ENCODE data around the gene CPEB3. TPM values are rescaled to one million over a fixed set of nuclear protein-coding genes. Genes with fewer than 3 reads are reported as not detected.

The CPEB3 gene
- total RNA-seq, 1 donor from 2014 or later: 2.8 TPM

- Histone ChIP-seq H3K27me3 (no peaks in the 10 kb centered on the region), H3K4me1 (peaks cover 0 to 24% of the 10 kb centered on the region in 2 donors), H3K4me3 (no peak overlapping the region), H3K9me3 (no peaks in the 10 kb centered on the region), H3K36me3 (no peaks in the 10 kb centered on the region), H3K27ac (peak overlapping the region; percentile 44 to 51)
- intact Hi-C loops (cut with DNase I): no loop called here
- no peak for DNase-seq (ENCODE audit: low spot score in 2 of 2)
- no peak for TF ChIP-seq CTCF (IDR thresholded peaks at IDR 0.05)
These were observed 25.1 kb downstream of the CPEB3 start for GRCh38 chr10:92265687-92266258.

GRCh38 chr10:92264249-92264648 lies 26.6 kb downstream of the CPEB3 start:
- H3K27ac ChIP-seq: no peak overlapping the region
- no peak overlapping the region for H3K4me3 ChIP-seq
- no peak for DNase-seq (ENCODE audit: low spot score in 2 of 2)
- no peaks in the 10 kb centered on the region for H3K36me3 ChIP-seq
- intact Hi-C loops (cut with DNase I): no loop called here
- H3K27me3 ChIP-seq: no peaks in the 10 kb centered on the region
- H3K9me3 ChIP-seq: no peaks in the 10 kb centered on the region
- peaks cover 0 to 22% of the 10 kb centered on the region in 2 donors for H3K4me1 ChIP-seq
- no peak for TF ChIP-seq CTCF (IDR thresholded peaks at IDR 0.05)

GRCh38 chr10:92263396-92263795 lies 27.5 kb downstream of the CPEB3 start:
- no peak for TF ChIP-seq CTCF (IDR thresholded peaks at IDR 0.05)
- Histone ChIP-seq H3K27ac (no peak overlapping the region), H3K9me3 (no peaks in the 10 kb centered on the region), H3K36me3 (no peaks in the 10 kb centered on the region), H3K27me3 (no peaks in the 10 kb centered on the region), H3K4me3 (no peak overlapping the region), H3K4me1 (peaks cover 0 to 18% of the 10 kb centered on the region in 2 donors)
- DNase-seq (ENCODE audit: low spot score in 2 of 2): no peak
- intact Hi-C loops (cut with DNase I): no loop called here

- Histone ChIP-seq H3K9me3 (no peaks in the 10 kb centered on the region), H3K27me3 (no peaks in the 10 kb centered on the region), H3K4me3 (no peak overlapping the region), H3K27ac (no peak overlapping the region), H3K4me1 (no peaks in the 10 kb centered on the region), H3K36me3 (no peaks in the 10 kb centered on the region)
- DNase-seq (ENCODE audit: low spot score in 2 of 2): no peak
- no peak for TF ChIP-seq CTCF (IDR thresholded peaks at IDR 0.05)
- intact Hi-C loops (cut with DNase I): no loop called here
These were observed 42.3 kb downstream of the CPEB3 start for GRCh38 chr10:92248566-92248965.

GRCh38 chr10:92244796-92245195 lies 46.1 kb downstream of the CPEB3 start:
- Histone ChIP-seq H3K4me1 (peaks cover 0 to 4% of the 10 kb centered on the region in 2 donors), H3K4me3 (no peak overlapping the region), H3K36me3 (no peaks in the 10 kb centered on the region), H3K9me3 (no peaks in the 10 kb centered on the region), H3K27ac (no peak overlapping the region), H3K27me3 (no peaks in the 10 kb centered on the region)
- TF ChIP-seq CTCF (IDR thresholded peaks at IDR 0.05): no peak
- intact Hi-C loops (cut with DNase I): no loop called here
- no peak for DNase-seq (ENCODE audit: low spot score in 2 of 2)
